Measurements from ENCODE around the gene TRIM62.

Gene TRIM62

DNA sequence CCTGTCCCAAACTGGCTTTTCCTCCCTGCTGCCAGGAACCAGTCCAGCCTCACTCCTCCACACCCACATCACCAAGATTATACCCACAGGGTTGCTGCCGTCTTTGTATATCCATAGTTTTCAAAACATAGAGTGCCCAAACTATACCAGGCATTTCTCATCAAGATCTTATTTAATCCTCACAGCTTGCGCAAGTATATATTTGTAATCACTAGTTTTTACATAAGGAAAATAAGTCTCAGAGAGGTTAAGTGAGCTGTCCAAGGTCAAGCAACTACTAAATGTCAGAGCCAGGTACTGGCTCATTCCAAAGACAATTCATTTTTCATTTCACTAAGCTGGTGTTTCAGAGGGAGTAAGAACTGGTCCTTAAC is 39.5 kb upstream of the TRIM62 start:
- no peak overlapping the region for H3K4me3 ChIP-seq (ENCODE audit: low read depth, low read length)
- H3K27me3 ChIP-seq, result no peaks in the 10 kb centered on the region
- TF ChIP-seq, protein P1, sequence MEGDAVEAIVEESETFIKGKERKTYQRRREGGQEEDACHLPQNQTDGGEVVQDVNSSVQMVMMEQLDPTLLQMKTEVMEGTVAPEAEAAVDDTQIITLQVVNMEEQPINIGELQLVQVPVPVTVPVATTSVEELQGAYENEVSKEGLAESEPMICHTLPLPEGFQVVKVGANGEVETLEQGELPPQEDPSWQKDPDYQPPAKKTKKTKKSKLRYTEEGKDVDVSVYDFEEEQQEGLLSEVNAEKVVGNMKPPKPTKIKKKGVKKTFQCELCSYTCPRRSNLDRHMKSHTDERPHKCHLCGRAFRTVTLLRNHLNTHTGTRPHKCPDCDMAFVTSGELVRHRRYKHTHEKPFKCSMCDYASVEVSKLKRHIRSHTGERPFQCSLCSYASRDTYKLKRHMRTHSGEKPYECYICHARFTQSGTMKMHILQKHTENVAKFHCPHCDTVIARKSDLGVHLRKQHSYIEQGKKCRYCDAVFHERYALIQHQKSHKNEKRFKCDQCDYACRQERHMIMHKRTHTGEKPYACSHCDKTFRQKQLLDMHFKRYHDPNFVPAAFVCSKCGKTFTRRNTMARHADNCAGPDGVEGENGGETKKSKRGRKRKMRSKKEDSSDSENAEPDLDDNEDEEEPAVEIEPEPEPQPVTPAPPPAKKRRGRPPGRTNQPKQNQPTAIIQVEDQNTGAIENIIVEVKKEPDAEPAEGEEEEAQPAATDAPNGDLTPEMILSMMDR (IDR thresholded peaks at IDR 0.05; ENCODE audit: low read depth, low read length), result no peak
- H3K36me3 ChIP-seq, result no peaks in the 10 kb centered on the region
- DNase-seq, result no peak
- H3K9me3 ChIP-seq, result no peaks in the 10 kb centered on the region
- no peaks in the 10 kb centered on the region for H3K4me1 ChIP-seq

DNA sequence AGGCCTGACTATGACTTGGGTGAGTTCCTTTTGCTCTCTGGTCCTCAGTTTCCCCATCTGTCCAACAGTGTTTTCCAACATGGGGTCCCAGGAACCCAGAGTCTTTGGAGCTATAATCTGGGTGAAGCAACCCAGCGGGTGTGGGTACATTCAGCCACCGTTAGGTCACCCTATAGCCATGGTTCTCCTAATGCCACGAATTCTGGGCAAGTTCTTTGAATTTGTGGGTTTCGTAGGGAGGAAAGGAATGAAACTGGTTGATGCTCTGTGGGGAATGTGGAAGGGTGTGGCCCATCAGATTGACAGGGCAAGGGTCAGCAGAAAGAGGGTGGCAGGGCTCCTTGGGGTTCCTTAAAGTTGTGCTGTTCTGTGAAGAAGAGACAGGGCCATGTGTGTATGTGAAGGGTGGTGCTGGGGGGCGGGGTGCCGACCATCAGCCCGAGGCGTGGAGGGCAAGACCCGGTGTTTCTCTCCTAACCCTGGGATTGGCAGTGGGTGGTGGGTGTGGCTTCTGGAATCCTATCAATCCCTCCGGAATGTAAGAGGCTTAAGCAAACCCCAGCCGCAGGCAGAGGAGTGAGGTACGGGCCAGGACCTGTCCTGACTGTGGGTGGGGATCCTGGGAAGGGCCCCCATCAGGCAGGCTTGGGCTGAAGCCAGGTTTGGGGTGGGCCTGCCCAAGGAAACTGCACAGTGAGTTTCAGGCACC is 39.0 kb upstream of the TRIM62 start:
- H3K9me3 ChIP-seq, result no peaks in the 10 kb centered on the region
- TF ChIP-seq, protein P1 (IDR thresholded peaks at IDR 0.05; ENCODE audit: low read depth, low read length), result no peak
- DNase-seq, result no peak
- H3K27me3 ChIP-seq, result no peaks in the 10 kb centered on the region
- H3K36me3 ChIP-seq, result no peaks in the 10 kb centered on the region
- no peak overlapping the region for H3K4me3 ChIP-seq (ENCODE audit: low read depth, low read length)
- no peaks in the 10 kb centered on the region for H3K4me1 ChIP-seq

DNA sequence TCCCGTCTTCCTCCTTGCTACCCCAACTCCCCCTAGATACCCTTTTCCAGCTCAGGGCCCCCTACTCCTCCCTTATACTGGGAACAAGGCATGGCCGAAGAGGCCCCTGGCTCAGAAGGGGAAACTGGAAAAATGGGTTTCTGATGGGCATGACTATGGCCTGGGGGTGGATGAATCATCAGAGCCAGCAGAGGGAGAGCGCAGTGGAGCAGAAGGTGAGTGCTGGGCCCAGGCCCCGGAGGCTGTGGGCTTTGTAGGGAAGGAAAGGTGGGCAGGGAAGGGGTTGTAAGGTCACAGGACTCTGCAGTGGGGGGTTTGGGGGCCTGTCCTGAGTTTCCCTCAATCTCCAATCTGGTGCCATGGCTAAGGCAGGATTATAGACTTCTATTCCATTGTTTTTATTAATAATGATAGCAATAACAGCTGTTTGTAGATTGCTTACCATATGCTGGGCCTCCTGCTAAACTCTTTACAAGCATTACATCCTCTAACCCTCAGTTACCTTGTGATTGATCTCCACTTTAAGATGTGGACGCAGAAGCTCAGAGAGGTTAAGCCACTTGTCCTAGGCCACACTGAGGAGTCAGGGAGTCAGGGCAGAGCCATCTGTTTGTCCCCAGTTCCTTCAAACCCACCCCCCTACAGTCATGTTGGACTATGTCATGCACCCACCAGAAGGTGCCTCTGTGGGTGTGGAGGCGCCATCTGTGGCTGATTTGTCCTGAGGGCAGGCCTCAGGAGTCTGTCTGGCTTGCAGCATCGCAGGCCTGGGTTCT is 38.2 kb upstream of the TRIM62 start:
- no peak for DNase-seq
- no peaks in the 10 kb centered on the region for H3K9me3 ChIP-seq
- TF ChIP-seq, protein P1 (IDR thresholded peaks at IDR 0.05; ENCODE audit: low read depth, low read length), result no peak
- H3K4me3 ChIP-seq (ENCODE audit: low read depth, low read length), result no peak overlapping the region
- no peaks in the 10 kb centered on the region for H3K27me3 ChIP-seq
- H3K4me1 ChIP-seq, result no peaks in the 10 kb centered on the region
- no peaks in the 10 kb centered on the region for H3K36me3 ChIP-seq

DNA sequence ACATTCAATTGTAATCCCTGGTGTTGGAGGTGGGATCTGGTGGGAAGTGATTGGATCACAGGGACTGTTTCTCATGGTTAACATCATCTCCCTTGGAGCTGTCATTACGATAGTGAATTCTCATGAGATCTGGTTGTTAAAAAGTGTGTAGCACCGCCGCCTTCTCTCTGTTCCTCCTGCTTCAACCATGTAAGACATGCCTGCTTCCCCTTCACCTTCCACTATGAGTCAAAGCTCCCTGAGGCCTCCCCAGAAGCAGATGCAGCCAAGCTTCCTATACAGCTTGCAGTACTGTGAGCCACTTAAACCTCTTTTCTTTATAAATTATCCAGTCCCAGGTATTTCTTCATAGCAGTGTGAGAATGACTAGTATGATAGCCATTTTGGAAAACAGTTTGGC is 30.1 kb upstream of the TRIM62 start:
- TF ChIP-seq, protein P1 (IDR thresholded peaks at IDR 0.05; ENCODE audit: low read depth, low read length), result no peak
- Histone ChIP-seq H3K9me3 (no peaks in the 10 kb centered on the region), H3K36me3 (no peaks in the 10 kb centered on the region), H3K27me3 (no peaks in the 10 kb centered on the region), H3K4me1 (no peaks in the 10 kb centered on the region), H3K4me3 (ENCODE audit: low read depth, low read length) (no peak overlapping the region)
- DNase-seq, result no peak

DNA sequence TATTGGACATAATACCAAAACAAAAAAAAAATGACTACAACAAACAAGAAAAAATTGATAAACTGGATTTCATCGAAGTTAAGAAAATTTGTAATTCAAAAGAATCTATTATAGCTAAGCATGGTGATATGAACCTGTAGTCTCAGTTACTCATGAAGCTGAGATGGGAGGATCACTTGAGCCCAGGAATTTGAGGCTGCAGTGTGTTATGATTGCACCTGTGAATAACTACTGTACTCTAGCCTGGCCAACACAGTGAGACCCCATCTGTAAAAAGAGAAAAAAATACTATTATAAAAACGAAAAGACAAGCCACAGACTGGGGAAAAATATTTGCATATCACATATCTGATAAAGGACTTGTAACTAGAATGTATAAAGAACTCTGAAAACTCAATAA is 24.5 kb upstream of the TRIM62 start:
- no peaks in the 10 kb centered on the region for H3K36me3 ChIP-seq
- H3K9me3 ChIP-seq, result no peaks in the 10 kb centered on the region
- no peaks in the 10 kb centered on the region for H3K27me3 ChIP-seq
- no peak overlapping the region for H3K4me3 ChIP-seq (ENCODE audit: low read depth, low read length)
- no peaks in the 10 kb centered on the region for H3K4me1 ChIP-seq
- TF ChIP-seq, protein P1 (IDR thresholded peaks at IDR 0.05; ENCODE audit: low read depth, low read length), result no peak
- no peak for DNase-seq

DNA sequence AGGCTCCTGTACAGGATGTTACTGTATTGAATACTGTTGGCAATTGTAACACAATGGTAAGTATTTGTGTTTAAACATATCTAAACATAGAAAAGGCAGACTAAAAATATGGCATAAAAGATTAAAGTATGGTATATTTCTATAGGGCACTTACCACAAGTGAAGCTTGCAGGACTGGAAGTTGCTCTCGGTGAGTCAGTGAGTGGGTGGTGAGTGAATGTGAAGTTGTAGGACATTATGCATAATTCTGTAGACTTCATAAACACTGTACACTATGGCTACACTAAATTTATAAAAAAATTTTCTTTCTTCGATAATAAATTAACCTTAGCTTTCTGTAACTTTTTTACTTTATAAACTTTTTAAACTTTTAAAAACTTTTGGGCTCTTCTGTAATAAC is 13.7 kb upstream of the TRIM62 start:
- TF ChIP-seq, protein P1 (IDR thresholded peaks at IDR 0.05; ENCODE audit: low read depth, low read length), result no peak
- H3K36me3 ChIP-seq, result no peaks in the 10 kb centered on the region

More for the DNA sequence above, 13.7 kb upstream of the TRIM62 start:
- H3K4me1 ChIP-seq, result no peaks in the 10 kb centered on the region
- DNase-seq, result no peak
- H3K27me3 ChIP-seq, result no peaks in the 10 kb centered on the region; the same call in 1 of the 2 replicates
- H3K9me3 ChIP-seq, result no peaks in the 10 kb centered on the region
- no peak overlapping the region for H3K4me3 ChIP-seq (ENCODE audit: low read depth, low read length)

Data from BE2C (cell line).